ENCODE results near the gene MBP.

- TF ChIP-seq BHLHE40 (IDR thresholded peaks at IDR 0.05; ENCODE audit: borderline replicate concordance) = no peak
- no peak for TF ChIP-seq TARDBP (IDR thresholded peaks at IDR 0.05)
- TF ChIP-seq LEF1 (IDR thresholded peaks at IDR 0.05; ENCODE audit: borderline replicate concordance) = no peak
- no peak for TF ChIP-seq FOXA1 (IDR thresholded peaks at IDR 0.05)
- no peak for TF ChIP-seq HDGF (IDR thresholded peaks at IDR 0.05; ENCODE audit: borderline replicate concordance)
- no peak for TF ChIP-seq FOXM1 (IDR thresholded peaks at IDR 0.05; ENCODE audit: borderline replicate concordance)
- no peak for TF ChIP-seq L3MBTL2 (conservative IDR thresholded peaks at IDR 0.05)
Observed at GRCh38 chr18:77133051-77133834, 660 bp upstream of the MBP start.
